PC-3 (cell line): ENCODE measurements around the gene ISYNA1.

Source experiments
- EZH2phosphoT487 ChIP-seq: fragments of 300-600 bp; sonication (generic); IDR thresholded peaks from 2 replicates; pipeline ENCODE4 v1.6.1; 2018; ENCODE audit warnings: mild to moderate bottlenecking, antibody characterized with exemption, low read length, borderline replicate concordance
- TF ChIP-seq, protein P1 (sequence below): fragments of 300-600 bp; sonication (generic); conservative IDR thresholded peaks from 2 replicates; pipeline ENCODE4 v1.5.1; 2017; ENCODE audit warnings: antibody characterized with exemption, low read depth, mild to moderate bottlenecking, low read length

DNA sequence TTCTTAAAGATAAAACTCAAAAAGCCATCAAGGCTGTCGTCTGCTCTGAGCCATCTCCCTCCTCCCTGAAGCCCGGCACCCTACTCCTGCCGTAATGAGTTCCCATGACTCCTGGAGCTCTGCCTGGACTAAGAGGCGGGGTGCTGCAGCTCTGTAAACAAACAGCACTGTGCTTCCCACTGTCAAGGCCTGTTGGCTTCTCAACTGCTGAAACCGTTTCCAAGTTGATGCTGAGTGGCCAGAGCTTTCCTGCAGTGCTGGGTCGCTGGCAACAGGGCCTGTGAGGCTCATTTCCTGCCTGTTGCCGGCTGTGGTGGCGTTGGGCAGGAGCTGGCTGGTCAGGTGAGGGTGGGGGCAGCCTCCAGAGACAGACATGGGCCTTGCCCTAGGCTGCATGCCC, 26.7 kb upstream of the ISYNA1 start:
- TF ChIP-seq, protein P1, sequence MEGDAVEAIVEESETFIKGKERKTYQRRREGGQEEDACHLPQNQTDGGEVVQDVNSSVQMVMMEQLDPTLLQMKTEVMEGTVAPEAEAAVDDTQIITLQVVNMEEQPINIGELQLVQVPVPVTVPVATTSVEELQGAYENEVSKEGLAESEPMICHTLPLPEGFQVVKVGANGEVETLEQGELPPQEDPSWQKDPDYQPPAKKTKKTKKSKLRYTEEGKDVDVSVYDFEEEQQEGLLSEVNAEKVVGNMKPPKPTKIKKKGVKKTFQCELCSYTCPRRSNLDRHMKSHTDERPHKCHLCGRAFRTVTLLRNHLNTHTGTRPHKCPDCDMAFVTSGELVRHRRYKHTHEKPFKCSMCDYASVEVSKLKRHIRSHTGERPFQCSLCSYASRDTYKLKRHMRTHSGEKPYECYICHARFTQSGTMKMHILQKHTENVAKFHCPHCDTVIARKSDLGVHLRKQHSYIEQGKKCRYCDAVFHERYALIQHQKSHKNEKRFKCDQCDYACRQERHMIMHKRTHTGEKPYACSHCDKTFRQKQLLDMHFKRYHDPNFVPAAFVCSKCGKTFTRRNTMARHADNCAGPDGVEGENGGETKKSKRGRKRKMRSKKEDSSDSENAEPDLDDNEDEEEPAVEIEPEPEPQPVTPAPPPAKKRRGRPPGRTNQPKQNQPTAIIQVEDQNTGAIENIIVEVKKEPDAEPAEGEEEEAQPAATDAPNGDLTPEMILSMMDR: no peak
- TF ChIP-seq EZH2phosphoT487: no peak
